ENCODE data around the gene IFT43. TPM values are rescaled to one million over a fixed set of nuclear protein-coding genes. Genes with fewer than 3 reads are reported as not detected.

The IFT43 gene
- total RNA-seq, 1 experiment from 2014 or later, result 18.6 TPM

DNA sequence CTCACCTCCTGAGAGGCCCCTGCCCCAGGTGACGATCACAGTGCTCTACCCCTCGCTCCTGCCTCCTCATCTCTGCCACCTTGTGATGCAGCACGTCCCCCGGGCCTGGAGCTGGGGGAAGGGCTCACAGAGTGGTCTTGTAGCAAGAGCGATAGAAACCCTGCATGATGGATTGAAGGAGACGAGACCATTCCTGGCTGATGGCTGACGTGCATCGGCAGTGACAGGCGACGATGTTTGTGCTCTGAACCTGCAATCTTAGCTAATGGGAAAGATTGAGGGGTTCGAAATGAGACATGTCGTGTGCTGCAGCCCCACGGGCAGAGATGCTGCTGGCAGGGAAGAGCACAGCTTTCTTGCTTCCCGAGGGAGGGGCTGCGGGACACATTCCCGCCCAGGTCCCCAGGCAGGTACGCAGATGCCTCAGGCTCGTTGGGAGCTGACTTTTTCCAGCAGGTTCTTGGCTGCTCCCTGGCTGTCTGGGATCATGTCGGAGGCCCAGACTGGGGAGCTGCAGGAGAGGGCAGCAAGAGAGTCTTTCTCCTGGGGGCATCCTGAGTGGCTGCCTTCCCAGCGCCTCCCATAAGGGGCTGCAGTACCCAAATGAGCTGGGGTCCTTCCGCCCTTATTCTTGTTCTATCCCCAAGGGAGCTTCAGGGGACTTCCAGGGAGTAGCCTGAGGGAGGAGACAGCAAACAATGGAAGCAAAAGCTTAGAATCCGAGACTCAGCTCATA, 127.5 kb downstream of the IFT43 start:
- no peak overlapping the region for H2BK12ac ChIP-seq (ENCODE audit: insufficient read length, low read depth, low read length)
- no peak overlapping the region for H2BK20ac ChIP-seq (ENCODE audit: low read depth, low read length, poor library complexity, severe bottlenecking)
- TF ChIP-seq, protein P1, sequence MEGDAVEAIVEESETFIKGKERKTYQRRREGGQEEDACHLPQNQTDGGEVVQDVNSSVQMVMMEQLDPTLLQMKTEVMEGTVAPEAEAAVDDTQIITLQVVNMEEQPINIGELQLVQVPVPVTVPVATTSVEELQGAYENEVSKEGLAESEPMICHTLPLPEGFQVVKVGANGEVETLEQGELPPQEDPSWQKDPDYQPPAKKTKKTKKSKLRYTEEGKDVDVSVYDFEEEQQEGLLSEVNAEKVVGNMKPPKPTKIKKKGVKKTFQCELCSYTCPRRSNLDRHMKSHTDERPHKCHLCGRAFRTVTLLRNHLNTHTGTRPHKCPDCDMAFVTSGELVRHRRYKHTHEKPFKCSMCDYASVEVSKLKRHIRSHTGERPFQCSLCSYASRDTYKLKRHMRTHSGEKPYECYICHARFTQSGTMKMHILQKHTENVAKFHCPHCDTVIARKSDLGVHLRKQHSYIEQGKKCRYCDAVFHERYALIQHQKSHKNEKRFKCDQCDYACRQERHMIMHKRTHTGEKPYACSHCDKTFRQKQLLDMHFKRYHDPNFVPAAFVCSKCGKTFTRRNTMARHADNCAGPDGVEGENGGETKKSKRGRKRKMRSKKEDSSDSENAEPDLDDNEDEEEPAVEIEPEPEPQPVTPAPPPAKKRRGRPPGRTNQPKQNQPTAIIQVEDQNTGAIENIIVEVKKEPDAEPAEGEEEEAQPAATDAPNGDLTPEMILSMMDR (conservative IDR thresholded peaks at IDR 0.05), result no peak
- peak overlapping the region; percentile 31 for H3K4me2 ChIP-seq (ENCODE audit: insufficient read depth, insufficient read length, low read length)
- no peak overlapping the region for H2BK5ac ChIP-seq (ENCODE audit: insufficient read length, low read length)
- no peaks in the 10 kb centered on the region for H4K20me1 ChIP-seq (ENCODE audit: control insufficient read depth, insufficient read depth, insufficient read length)
- H3K9me3 ChIP-seq (ENCODE audit: control insufficient read depth, low read depth, low read length), result no peaks in the 10 kb centered on the region
- WGBS (ENCODE audit: extremely low coverage, insufficient read length, low lambda C conversion rate), result no CpG with 5 or more reads among the region's 22 CpGs
- H3K27ac ChIP-seq (ENCODE audit: insufficient read length, low read depth, low read length), result peak overlapping the region; percentile 44
- H3K56ac ChIP-seq (ENCODE audit: insufficient read length, low read depth, low read length), result no peak overlapping the region
- H4K5ac ChIP-seq (ENCODE audit: insufficient read length, low read depth, low read length), result no peak overlapping the region
- H3K9ac ChIP-seq (ENCODE audit: extremely low read depth, insufficient read length, low read length), result no peak overlapping the region
- no peak overlapping the region for H4K8ac ChIP-seq (replicated peaks; ENCODE audit: insufficient read length, low read depth, low read length)
- H3K79me2 ChIP-seq (ENCODE audit: insufficient read depth, low read length), result no peaks in the 10 kb centered on the region
- no peak overlapping the region for H3K23ac ChIP-seq (ENCODE audit: insufficient read length, low read depth, low read length)
- DNase-seq, result peak; percentile 75
- Mint-ChIP-seq H3K27ac (peak overlapping the region in 2 of 3 experiments; percentile 93 to 94; a peak in 4 of 7 replicates), H3K27me3 (ENCODE audit: low read depth) (peaks cover 13% of the 10 kb centered on the region), H3K4me1 (peaks cover 37 to 40% of the 10 kb centered on the region in 2 experiments), H3K36me3 (ENCODE audit: insufficient read depth in 1 of 3, low read depth in 3 of 3) (no peaks in the 10 kb centered on the region; a peak in 2 of 7 replicates), H3K4me3 (peak overlapping the region; percentile 13 to 36; a peak in 3 of 5 replicates), H3K9me3 (peaks cover 0 to 4% of the 10 kb centered on the region in 2 experiments; a peak in 2 of 5 replicates)
- no peak overlapping the region for H3K4ac ChIP-seq (ENCODE audit: low read depth, low read length)
- no peak overlapping the region for H2AFZ ChIP-seq (ENCODE audit: low read length)
- no peak overlapping the region for H2AK5ac ChIP-seq (ENCODE audit: insufficient read length, low read length)
- no peaks in the 10 kb centered on the region for H3K79me1 ChIP-seq (ENCODE audit: insufficient read depth, low read depth, low read length, poor library complexity, severe bottlenecking)
- H3K23me2 ChIP-seq (ENCODE audit: insufficient read length, low read depth, low read length, poor library complexity, severe bottlenecking), result no peaks in the 10 kb centered on the region
- peak overlapping the region; percentile 64 for H3K14ac ChIP-seq (ENCODE audit: insufficient read depth, low read length)
- H3K4me1 ChIP-seq (ENCODE audit: insufficient read depth, low read length), result peaks cover 23% of the 10 kb centered on the region; the same call in 1 of the 2 replicates
- no peak overlapping the region for H2BK120ac ChIP-seq (ENCODE audit: low read depth, low read length, poor library complexity, severe bottlenecking)
- H3T11ph ChIP-seq (ENCODE audit: low read length), result no peak overlapping the region
- H4K91ac ChIP-seq (ENCODE audit: insufficient read length, low read depth, low read length), result no peak overlapping the region
- no peaks in the 10 kb centered on the region for H3K27me3 ChIP-seq (ENCODE audit: insufficient read depth, low read length)
- H2BK15ac ChIP-seq (ENCODE audit: low read depth, low read length), result no peak overlapping the region
- H3K18ac ChIP-seq (ENCODE audit: insufficient read length, low read depth, low read length), result peak overlapping the region; percentile 49
